ENCODE data around the gene YRDC. TPM values are rescaled to one million over a fixed set of nuclear protein-coding genes. Genes with fewer than 3 reads are reported as not detected.

The YRDC gene
- total and polyA plus RNA-seq, 4 donors, result 4.4 to 9.8 (median 9.4) TPM

DNA sequence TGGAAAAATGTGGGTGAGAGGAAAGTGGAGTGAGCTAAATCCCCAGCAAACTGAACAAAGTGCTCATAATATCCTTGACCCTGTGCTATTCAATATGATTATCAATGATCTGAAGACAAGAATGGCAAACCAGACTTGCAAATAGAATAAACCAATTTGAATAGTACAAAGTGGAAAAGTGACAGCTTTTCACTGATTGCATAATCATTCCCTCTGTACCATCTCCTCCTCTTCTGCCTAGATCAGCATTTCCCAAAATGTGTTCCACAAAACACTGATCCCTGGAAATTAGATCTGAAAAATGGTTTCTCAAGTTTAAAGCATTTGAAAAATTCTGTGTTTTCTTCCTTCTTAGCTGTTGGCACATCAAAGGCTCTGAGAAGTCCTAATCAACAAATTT is 43.3 kb upstream of the YRDC start:
- Histone ChIP-seq H3K27me3 (ENCODE audit: control insufficient read depth in 4 of 4, insufficient read depth in 4 of 4, low read length in 3 of 4) (no peaks in the 10 kb centered on the region), H3K9ac (ENCODE audit: low read depth in 1 of 2, low read length in 2 of 2) (no peak overlapping the region), H3K36me3 (ENCODE audit: control insufficient read depth in 4 of 4, insufficient read depth in 3 of 4, low read depth in 1 of 4, low read length in 3 of 4) (peaks cover 0 to 8% (median 5%) of the 10 kb centered on the region in 4 donors), H3K4me3 (ENCODE audit: low read depth in 1 of 3, low read length in 3 of 3) (no peak overlapping the region), H3K4me1 (ENCODE audit: control insufficient read depth in 4 of 4, insufficient read depth in 4 of 4, low read length in 3 of 4) (peaks cover 0 to 20% (median 12%) of the 10 kb centered on the region in 4 donors), H3K9me3 (ENCODE audit: control insufficient read depth in 4 of 4, low read length in 3 of 4) (no peaks in the 10 kb centered on the region), H3K27ac (ENCODE audit: low read depth in 1 of 2, low read length in 2 of 2) (peak overlapping the region; percentile 33 to 37)
- no peak for DNase-seq (ENCODE audit: low spot score)
- no peak for TF ChIP-seq RXRA (IDR thresholded peaks at IDR 0.05)
- no peak for TF ChIP-seq FOXA2 (IDR thresholded peaks at IDR 0.05)

DNA sequence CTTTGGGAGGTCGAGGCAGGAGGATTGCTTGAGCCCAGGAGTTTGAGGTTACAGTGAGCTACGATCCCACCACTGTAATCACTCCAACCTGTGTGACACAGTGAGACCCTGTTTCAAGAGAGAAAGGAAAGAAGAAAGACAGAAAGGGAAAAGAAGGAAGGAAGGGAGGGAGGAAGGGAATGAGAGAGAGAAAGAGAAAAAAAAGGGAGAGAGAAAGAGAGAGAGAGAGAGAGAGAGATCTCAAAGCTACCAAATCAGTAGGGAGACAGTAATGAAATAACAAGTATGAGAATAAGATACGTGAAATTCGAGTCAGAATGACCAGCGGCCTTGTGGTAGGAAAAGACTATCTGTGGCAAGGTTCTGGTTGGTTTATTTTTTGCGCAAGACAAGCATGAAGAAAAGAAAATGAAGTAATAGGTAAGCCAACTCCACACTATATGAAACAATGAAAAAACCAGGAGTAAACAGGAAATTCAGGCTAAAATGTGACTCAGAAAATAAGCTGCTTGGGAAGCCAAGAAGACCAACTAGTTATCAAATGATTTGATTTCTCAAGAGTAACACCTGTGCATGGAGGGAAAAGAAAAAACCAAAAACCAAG is 42.4 kb upstream of the YRDC start:
- WGBS, result 91% methylated on average over 6 of the region's 6 CpGs
- DNase-seq (ENCODE audit: low spot score), result no peak
- Histone ChIP-seq H3K27ac (ENCODE audit: low read depth in 1 of 2, low read length in 2 of 2) (no peak overlapping the region), H3K27me3 (ENCODE audit: control insufficient read depth in 4 of 4, insufficient read depth in 4 of 4, low read length in 3 of 4) (no peaks in the 10 kb centered on the region), H3K36me3 (ENCODE audit: control insufficient read depth in 4 of 4, insufficient read depth in 3 of 4, low read depth in 1 of 4, low read length in 3 of 4) (peaks cover 0 to 8% (median 5%) of the 10 kb centered on the region in 4 donors), H3K9ac (ENCODE audit: low read depth in 1 of 2, low read length in 2 of 2) (no peak overlapping the region), H3K9me3 (ENCODE audit: control insufficient read depth in 4 of 4, low read length in 3 of 4) (no peaks in the 10 kb centered on the region), H3K4me1 (ENCODE audit: control insufficient read depth in 4 of 4, insufficient read depth in 4 of 4, low read length in 3 of 4) (peaks cover 0 to 20% (median 12%) of the 10 kb centered on the region in 4 donors), H3K4me3 (ENCODE audit: low read depth in 1 of 3, low read length in 3 of 3) (no peak overlapping the region)
- no peak for TF ChIP-seq FOXA2 (IDR thresholded peaks at IDR 0.05)
- no peak for TF ChIP-seq YY1 (IDR thresholded peaks at IDR 0.05)
- no peak for TF ChIP-seq RAD21 (IDR thresholded peaks at IDR 0.05)
- no peak for TF ChIP-seq JUND (IDR thresholded peaks at IDR 0.05)
- no peak for TF ChIP-seq FOXA1 (IDR thresholded peaks at IDR 0.05)
- TF ChIP-seq GABPA (IDR thresholded peaks at IDR 0.05 in 1 of 2, conservative IDR thresholded peaks at IDR 0.05 in 1 of 2), result no peak
- no peak for TF ChIP-seq RXRA (IDR thresholded peaks at IDR 0.05)
- TF ChIP-seq SP1 (IDR thresholded peaks at IDR 0.05), result no peak
- TF ChIP-seq HNF4G (IDR thresholded peaks at IDR 0.05), result no peak
- TF ChIP-seq, protein P1, sequence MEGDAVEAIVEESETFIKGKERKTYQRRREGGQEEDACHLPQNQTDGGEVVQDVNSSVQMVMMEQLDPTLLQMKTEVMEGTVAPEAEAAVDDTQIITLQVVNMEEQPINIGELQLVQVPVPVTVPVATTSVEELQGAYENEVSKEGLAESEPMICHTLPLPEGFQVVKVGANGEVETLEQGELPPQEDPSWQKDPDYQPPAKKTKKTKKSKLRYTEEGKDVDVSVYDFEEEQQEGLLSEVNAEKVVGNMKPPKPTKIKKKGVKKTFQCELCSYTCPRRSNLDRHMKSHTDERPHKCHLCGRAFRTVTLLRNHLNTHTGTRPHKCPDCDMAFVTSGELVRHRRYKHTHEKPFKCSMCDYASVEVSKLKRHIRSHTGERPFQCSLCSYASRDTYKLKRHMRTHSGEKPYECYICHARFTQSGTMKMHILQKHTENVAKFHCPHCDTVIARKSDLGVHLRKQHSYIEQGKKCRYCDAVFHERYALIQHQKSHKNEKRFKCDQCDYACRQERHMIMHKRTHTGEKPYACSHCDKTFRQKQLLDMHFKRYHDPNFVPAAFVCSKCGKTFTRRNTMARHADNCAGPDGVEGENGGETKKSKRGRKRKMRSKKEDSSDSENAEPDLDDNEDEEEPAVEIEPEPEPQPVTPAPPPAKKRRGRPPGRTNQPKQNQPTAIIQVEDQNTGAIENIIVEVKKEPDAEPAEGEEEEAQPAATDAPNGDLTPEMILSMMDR (IDR thresholded peaks at IDR 0.05; ENCODE audit: low read depth, low read length, missing input control), result no peak
- no peak for TF ChIP-seq NR2F2 (IDR thresholded peaks at IDR 0.05)
- TF ChIP-seq TAF1 (conservative IDR thresholded peaks at IDR 0.05), result no peak
- no peak for TF ChIP-seq HNF4A (conservative IDR thresholded peaks at IDR 0.05)
- TF ChIP-seq, protein P2, sequence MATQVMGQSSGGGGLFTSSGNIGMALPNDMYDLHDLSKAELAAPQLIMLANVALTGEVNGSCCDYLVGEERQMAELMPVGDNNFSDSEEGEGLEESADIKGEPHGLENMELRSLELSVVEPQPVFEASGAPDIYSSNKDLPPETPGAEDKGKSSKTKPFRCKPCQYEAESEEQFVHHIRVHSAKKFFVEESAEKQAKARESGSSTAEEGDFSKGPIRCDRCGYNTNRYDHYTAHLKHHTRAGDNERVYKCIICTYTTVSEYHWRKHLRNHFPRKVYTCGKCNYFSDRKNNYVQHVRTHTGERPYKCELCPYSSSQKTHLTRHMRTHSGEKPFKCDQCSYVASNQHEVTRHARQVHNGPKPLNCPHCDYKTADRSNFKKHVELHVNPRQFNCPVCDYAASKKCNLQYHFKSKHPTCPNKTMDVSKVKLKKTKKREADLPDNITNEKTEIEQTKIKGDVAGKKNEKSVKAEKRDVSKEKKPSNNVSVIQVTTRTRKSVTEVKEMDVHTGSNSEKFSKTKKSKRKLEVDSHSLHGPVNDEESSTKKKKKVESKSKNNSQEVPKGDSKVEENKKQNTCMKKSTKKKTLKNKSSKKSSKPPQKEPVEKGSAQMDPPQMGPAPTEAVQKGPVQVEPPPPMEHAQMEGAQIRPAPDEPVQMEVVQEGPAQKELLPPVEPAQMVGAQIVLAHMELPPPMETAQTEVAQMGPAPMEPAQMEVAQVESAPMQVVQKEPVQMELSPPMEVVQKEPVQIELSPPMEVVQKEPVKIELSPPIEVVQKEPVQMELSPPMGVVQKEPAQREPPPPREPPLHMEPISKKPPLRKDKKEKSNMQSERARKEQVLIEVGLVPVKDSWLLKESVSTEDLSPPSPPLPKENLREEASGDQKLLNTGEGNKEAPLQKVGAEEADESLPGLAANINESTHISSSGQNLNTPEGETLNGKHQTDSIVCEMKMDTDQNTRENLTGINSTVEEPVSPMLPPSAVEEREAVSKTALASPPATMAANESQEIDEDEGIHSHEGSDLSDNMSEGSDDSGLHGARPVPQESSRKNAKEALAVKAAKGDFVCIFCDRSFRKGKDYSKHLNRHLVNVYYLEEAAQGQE (IDR thresholded peaks at IDR 0.05), result no peak
- TF ChIP-seq, protein P3, sequence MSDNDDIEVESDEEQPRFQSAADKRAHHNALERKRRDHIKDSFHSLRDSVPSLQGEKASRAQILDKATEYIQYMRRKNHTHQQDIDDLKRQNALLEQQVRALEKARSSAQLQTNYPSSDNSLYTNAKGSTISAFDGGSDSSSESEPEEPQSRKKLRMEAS (IDR thresholded peaks at IDR 0.05), result no peak
- TF ChIP-seq, protein P4, sequence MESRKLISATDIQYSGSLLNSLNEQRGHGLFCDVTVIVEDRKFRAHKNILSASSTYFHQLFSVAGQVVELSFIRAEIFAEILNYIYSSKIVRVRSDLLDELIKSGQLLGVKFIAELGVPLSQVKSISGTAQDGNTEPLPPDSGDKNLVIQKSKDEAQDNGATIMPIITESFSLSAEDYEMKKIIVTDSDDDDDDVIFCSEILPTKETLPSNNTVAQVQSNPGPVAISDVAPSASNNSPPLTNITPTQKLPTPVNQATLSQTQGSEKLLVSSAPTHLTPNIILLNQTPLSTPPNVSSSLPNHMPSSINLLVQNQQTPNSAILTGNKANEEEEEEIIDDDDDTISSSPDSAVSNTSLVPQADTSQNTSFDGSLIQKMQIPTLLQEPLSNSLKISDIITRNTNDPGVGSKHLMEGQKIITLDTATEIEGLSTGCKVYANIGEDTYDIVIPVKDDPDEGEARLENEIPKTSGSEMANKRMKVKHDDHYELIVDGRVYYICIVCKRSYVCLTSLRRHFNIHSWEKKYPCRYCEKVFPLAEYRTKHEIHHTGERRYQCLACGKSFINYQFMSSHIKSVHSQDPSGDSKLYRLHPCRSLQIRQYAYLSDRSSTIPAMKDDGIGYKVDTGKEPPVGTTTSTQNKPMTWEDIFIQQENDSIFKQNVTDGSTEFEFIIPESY (IDR thresholded peaks at IDR 0.05), result no peak
- no peak for TF ChIP-seq EGR1 (IDR thresholded peaks at IDR 0.05; ENCODE audit: low read depth in 2 of 2)
- TF ChIP-seq, protein P5, sequence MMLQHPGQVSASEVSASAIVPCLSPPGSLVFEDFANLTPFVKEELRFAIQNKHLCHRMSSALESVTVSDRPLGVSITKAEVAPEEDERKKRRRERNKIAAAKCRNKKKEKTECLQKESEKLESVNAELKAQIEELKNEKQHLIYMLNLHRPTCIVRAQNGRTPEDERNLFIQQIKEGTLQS (IDR thresholded peaks at IDR 0.05), result no peak
